Glomerular visceral epithelial cell (primary cell): ENCODE data around the gene IER3.
A peak's percentile ranks its signal among the peaks of the same experiment; 100 is the strongest.

Experiments used
- DNase-seq: peaks from one replicate; pipeline ENCODE4 v3.0.0-alpha.2; 2016; ENCODE audit errors: extremely low spot score

IER3 gene

DNA sequence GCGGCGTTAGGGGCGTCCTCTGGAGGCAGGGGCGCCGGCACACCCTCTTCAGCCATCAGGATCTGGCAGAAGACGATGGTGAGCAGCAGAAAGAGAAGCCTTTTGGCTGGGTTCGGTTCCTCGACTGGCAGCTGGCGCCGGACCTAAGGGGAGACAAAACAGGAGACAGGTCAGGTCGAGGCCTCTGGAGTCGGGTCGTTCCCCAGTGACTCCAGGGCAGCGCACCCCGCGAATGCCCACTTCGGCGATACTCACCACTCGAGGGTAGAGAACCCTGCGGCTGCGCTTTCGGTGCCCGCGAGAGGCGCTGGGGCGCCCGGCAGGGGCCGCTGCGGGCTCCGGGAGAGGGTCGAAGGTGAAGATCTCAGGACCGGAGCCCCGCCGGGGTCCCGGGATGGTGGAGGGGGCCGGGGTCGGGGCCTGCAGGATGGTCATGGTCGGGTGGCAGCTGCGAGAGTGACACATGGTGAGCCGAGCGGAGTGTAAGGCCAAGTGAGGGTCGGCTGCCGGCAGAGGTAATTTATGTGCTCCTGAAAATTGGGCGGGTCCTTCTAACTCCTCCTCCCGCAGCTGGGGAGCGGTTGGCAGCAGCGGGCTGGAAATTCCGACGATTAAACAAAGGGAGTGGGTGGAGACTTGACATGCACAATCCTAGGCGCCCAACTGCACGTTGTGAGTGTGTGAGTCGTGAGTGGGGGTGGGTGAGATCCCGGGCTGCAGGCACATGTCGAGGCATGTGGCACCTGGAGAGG, at the start of gene IER3:
Gene IER3 (minus strand): TSS at position 494 of the 752 bp plus-strand sequence. CDS start 29 bp downstream, at position 465.
- DNase-seq = peak; percentile 97

DNA sequence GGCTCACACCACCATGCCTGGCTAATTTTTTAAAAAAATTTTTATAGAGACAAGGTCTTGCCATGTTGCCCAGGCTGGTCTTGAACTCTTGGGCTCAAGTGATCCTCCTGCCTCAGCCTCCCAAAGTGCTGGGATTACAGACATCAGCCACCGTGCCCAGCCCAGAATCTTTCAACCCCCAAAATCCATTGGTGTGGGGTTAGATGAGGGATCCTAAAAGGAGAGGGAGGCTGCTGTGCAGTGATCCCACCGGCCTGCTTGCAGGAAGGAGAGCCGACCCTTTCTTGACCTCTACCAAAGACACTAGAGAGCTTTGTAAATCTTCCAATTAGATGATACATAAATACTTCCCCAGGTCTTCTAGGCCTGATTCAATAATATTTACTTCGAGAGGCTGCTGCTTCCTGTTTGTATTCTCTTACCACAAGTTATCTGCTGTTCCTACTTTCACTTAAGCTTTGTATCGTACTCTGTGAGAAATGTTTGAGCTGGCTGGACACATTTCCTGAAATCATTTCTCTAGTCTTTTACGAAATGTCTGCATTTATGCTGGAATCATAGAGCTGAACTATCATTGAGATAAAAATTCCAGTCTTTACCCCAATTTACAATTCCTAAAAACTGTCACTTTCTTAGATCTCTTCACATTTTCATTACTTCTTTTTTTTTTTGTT, 49.3 kb upstream of the IER3 start:
- DNase-seq = no peak

GRCh38 chr6:30792786-30793185, 48.4 kb upstream of the IER3 start:
- no peak for DNase-seq

DNA sequence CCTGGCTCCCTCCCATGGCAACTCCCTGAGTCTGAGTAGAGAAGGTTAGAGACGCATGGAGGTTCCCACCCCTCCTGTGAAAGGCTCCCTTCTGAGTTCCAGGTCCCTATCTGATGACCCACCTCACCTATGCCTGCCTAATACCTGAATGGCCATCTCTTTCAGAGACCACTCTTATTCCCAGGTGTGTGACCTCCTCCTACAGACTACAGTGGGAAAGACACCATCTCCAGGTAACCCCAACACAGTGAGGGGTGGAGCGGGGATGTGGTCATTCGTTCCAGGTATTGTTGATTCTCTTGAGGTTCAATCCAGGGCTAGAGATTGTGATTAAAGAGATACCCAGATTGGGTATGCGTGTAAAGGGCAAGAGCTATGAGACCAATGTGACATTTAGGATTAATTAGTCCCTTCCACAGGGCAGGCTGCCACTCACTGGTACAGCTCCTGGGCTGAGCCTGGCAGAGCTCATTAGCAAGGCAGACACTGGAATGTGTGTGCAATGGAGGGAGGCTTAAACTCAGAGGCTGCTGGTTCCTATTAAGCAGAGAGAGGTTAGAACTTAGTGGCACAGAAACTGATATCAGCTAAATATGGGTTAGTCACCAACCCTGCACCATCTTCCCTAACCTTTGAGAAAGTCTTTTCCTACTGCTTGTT, 46.5 kb upstream of the IER3 start:
- no peak for DNase-seq

GRCh38 chr6:30789606-30790005, 45.3 kb upstream of the IER3 start:
- no peak for DNase-seq

- DNase-seq = no peak
These were observed 43.6 kb upstream of the IER3 start for GRCh38 chr6:30787954-30788353.

DNA sequence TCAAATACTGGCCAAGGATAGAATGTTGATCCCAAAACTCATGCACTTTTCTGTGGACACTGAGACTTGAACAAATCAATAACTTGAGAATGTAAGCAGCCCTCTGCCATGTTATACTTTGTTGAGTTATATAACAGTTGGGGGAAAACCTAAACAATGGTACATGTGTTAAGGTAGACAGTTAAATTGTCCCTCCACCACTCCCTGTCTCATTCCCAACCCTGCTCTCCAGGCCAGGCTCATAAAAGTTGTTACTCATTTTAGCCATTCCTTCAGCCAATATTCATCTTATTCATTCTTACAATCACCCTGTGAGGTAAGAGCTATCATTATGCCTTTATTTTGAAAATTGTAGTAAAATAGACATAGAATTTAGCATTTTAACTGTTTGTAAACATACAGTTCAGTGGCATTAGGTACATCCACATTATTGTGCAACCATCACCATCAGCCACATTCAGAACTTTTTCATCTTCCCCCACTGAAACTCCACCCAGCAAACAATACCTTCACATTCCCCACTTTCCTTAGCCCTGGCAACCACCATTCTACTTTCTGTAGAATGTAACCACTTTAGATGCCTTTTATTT, 38.2 kb upstream of the IER3 start:
- DNase-seq = peak; percentile 39

DNA sequence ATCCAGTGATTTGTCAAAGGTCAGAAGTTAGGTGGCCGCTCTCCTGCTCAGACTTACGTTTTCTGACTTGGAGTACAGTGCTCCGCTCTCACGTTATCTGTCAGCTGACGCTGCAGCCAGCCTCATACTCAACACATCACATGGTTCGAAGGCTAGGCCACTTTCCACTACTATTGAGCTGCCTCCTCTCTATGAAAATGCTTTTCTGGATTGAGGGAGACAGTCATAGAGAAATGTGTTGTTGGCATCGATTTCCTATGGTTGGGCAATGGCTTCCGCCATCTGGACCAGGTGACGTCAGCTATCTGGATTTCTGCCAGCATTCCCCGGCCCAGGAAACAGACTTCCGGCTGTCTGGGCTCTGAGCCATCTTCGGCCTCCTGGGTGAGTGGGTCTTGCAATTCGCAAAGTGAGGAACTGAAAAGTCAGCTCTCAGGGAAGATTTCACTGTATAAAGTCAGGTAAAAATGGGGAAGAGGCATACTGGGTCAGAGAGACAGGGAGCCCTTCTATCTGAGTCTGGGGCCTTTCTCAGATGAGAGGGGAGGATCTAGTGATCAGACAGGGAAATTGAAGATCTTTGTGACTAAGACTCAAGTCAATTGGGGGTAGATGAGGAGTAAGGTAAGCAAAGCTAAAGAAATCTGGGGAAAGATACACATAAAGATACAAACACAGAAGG, 37.5 kb upstream of the IER3 start:
- peak; percentile 100 for DNase-seq

DNA sequence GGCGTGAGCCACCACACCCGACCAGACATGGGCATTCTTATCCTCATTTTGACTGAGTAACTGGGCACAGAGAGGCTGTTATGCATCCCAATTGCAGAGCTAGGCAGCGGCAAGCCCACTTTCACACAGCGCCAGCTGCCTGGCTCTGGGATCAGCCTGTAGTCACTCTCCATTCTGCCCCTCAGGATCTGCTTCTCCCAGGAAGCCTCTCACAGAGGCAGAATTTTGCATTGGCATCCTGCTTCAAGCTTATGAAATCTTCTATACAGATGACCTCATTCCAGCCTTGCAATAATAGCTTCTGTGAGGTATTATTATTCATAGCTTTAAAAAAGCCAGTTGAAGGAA, 37.0 kb upstream of the IER3 start:
- DNase-seq = no peak

DNA sequence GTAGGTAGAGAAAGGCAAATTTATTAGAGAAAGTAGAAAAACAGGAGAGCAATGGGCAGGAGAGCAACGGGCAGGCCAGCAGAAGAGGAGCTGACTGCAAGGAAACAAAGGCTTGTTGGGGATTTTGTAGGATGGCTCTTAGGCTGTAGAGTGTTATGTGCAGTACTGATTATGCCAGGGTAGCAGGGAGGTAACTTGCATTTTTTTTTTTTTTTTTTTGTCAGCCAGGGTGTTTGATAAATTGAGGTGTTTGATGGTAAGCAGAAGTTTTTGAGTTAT, 36.2 kb upstream of the IER3 start:
- no peak for DNase-seq

GRCh38 chr6:30779850-30780641, 35.7 kb upstream of the IER3 start:
- DNase-seq = no peak

GRCh38 chr6:30778001-30778635, 33.8 kb upstream of the IER3 start:
- no peak for DNase-seq

DNA sequence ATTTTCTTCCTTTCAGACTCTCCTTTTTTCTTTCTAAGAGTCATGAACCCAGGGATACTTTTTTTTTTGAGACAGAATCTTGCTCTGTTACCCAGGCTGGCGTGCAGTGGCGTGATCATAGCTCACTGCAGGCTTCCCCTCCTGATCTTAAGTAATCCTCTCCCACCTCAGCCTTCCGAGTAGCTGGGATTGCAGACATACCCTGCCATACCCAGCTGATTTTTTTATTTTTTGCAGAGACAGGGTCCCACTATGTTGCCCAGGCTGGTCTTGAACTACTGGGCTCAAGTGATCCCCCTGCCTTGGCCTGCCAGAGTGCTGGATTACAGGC, 32.8 kb upstream of the IER3 start:
- no peak for DNase-seq

GRCh38 chr6:30776390-30777154, 32.2 kb upstream of the IER3 start:
- DNase-seq = no peak

DNA sequence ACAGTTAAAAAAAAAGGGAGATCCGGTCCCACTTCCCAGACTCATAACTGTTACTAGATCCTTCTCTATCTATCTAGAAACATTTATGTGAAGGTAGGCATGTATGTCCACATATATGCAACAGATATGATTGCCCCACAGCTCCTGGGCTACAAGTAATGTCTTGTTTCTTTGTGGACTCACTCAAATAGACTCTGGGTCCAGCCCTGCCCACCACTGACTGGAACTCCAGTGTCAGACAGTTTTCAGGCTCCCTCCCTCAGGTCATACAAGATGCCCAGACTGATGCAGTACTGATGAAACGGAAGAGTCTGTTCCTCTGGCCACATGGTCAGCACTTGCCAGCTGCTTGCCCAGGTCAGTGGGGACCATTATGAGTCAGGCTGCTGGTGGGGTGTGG, 30.8 kb upstream of the IER3 start:
- DNase-seq = no peak

DNA sequence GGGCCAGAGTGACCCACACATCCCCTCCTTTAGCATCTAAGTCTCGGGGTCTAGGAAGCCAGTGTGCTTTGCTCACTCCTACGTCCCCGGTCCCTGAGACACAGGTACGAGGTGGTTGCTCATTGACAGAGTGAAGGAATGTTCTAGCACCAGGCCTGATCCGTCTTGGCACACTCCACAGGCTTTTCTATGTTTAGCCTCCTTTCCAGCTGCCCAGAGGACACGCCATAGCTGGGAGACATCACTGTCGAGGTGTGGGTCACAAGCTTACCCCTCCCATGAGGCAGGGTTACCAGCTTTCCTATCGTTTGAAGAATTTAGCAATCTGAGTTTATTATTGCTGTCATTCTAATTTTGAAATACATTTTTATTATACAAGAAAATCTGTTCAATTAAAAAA, 30.4 kb upstream of the IER3 start:
- no peak for DNase-seq

GRCh38 chr6:30770592-30770991, 26.2 kb upstream of the IER3 start:
- no peak for DNase-seq

DNA sequence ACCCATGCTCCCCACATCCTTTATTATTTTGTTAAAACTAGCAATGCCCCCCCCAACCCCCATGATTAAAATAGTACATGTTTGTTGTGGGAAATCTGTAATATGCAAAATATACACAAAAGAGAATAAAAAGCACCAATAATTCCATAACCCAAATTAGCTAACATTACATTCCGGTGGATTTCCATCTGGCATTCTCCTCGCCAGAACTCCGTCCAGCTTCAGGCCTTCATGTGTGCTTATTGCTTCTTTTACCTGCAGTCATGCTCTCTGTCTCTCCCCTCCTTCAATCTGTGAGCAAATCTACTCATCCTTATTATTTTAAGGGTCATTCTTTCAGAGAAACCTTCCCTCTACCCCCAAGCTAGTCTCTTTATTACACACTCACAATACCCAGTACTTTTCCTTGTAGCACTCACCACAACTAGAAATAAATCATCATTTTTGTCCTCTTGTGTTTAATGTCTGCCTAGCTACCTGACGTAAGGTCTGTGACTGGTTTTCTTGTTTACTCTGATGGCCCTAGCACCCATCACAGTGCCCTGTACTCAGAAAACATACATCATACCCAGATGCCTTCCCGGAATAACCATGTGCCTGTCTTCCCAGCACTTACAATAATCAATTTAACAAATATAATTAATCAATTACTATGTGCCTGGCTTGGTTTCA, 25.6 kb upstream of the IER3 start:
- peak; percentile 72 for DNase-seq

DNA sequence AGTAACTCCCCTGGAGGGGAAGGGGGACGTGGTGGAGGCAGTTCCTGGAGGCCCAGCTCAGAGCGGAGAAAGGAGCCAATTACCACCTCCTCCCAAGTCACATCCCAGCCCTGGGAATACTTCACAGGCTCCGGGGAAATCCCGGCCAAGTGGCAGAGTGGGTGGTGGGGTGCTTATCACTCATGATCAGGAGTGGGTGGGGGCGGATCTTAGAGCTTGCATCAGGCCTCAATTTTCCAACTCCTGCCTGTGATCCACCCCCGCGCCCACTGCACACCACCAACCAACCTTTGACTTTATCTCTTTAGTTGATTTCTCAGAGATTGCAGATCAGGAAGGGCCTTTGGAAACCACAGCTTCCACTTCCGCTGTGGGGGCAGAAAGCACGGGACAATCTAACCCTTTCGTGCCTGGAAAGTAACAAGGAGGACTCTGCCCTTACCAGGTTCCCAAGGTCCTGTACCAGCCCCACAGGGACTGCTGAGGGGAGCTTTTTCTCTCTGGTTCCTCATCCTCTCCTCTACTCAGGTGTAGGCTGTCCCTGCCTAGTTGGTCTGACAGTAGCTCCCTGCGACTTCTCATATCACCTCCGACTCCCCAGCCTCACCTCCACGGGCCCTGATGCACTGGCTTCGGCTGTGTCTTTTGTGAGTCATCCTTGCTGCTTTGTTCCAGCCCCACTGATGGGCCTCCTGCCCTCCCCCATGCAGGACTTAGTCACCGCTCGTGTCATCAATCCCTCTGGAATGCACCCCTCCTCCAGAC, 24.9 kb upstream of the IER3 start:
- DNase-seq = peak; percentile 97
